COR-L47 (cell line): ENCODE results near the gene GALK1.

Experiments used
- DNase-seq: peaks from one replicate; lab custom pipeline; 2025; lab: John Stamatoyannopoulos, UW

The GALK1 gene

DNA sequence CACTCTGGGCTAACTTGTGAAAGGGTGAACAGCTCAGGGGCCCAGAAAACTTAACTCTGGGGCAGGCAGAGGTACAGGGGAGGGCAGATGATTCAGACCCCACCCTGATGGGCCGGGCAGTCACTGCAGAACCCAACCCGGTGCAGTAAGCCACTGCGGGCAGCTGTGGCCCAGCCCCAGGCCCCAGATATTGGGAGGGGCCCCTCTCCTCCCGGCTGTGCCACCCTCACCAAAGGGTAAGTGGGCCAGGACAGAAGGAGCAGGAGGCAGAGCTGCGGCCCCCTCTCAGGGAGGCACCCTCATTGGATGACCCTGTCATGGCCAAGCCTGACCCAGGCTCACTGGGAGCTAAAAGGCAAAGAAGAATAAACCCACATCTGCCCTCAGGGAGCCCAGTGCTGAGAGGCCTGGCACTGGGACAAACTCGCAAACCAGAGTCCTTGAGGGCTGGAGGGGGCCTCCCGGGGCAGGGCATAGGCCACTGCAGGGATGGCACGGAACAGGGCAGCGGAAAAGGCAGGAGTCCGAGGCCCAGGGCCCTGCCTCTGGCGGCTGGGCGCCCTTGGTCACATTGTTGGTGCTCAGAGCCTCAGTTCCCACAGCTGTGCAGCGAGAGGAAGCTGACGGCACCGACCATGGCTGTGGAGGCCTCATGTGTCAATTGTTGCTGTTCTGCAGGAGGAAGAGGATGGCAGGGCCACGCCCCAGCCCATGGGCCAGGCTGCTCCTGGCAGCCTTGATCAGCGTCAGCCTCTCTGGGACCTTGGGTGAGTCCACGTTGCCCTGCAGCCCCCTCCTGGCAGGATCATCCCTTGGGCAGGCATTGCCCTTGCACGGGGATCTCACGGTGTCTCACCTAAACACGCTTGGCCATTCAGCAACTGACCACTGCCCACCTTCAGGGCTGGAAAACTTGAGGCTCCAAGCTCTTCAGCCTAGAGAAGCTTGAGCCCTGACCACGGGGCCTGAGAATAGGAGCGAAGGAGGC, 40.7 kb downstream of the GALK1 start:
- no peak for DNase-seq

DNA sequence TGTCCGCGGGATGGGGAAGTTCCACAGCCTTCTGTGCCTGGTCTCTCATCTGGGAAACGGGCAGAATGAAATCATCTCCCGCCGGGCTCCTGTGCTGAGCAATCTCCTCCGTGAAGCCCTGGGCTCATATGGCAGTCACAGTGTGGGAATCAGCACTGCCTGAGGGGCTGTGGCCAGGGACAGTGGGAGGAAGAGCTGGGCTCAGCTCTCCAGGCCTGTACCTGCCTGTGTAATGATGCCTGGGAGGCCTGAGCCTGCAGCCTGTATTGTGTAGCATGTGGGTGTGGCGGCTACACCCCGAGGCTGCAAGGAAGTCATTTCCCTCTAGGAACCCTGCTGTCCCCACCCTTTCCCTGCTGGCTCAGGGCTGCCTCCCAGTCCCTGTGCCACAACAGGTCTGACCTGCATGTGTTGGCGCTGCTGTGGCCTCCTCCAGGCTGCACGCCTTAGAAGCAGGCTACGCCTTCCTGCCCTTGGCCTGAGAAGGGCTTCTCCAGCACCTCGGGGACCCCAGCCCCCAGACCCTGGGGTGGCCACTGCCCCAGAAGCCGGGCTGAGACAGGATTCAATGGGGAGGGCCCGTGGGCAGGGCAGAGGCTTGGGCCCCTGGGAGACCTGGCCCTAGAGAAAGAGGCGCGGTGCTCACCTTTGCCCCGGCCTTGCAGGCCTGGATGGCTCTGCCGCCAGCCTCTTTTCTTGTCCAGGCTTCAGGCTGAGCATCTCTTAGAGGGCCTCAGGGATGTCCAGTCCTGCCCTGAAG, 41.6 kb downstream of the GALK1 start:
- DNase-seq: no peak

DNA sequence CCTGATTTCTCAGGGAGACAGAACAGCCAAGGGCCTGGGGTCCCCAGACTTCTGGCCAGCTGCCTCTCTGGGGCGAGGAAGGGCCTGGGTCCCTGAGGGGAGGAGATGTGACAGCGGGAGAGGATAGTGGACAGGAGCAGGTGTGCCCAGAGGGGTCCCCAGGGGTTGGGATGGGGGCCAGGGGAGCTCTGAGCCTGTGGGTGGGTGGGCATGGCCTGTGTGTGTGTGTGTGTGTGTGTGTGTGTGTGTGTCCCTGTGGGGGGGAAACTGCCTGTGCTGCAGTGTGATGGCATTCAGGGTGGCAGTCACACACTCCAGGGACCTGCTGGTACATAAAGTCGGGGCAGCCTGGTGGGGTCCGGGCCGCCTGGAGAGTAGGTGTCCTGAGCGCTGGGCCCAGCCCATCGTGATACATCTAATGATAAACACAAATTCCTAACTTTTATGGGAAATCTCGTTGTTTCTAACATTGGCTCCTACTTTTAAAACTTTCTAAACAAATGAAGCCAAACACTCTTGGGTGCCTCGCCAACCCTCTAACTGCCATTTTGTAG, 42.4 kb downstream of the GALK1 start:
- no peak for DNase-seq

DNA sequence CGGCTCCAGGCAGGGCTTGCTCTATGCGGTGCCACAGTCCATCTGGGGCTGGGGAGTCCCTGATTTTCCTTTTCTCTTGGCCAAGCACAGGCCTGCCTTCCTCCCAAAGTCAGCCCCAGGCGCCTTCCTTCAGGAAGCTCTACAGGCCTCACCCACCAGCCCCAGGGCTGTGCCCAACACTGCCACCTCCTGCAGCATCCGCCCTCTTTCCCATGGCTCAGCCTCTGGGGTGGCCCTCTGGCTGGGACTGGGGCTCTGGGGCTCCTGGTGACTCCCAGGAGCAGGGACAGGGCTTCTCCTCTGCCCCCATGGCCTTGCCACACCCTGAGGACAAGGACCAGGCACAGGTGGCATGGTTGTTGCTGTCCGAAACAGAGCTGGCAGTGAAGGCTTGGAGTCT, 42.9 kb downstream of the GALK1 start:
- DNase-seq: no peak

DNA sequence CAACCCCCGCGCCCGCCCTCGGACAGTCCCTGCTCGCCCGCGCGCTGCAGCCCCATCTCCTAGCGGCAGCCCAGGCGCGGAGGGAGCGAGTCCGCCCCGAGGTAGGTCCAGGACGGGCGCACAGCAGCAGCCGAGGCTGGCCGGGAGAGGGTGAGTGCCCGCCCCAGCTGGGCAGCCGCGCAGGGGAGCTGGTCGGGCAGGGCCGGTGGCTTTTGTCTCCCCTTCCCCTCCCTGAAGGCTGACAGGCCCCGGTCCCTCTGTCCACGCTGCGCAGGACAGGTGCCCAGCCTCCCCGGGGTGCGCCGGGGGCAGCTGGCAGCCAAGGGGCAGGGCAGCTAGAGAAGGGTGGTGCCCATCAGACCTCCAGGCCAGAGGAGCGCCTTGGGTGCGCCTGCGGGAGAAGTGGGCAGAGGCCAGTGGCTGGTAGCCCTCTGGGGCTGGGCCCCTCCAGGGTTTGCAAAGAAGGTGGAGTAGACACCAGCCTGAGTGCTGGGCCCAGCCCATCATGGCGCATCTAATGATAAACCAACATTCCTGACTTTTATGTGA, 43.5 kb downstream of the GALK1 start:
- DNase-seq: no peak

DNA sequence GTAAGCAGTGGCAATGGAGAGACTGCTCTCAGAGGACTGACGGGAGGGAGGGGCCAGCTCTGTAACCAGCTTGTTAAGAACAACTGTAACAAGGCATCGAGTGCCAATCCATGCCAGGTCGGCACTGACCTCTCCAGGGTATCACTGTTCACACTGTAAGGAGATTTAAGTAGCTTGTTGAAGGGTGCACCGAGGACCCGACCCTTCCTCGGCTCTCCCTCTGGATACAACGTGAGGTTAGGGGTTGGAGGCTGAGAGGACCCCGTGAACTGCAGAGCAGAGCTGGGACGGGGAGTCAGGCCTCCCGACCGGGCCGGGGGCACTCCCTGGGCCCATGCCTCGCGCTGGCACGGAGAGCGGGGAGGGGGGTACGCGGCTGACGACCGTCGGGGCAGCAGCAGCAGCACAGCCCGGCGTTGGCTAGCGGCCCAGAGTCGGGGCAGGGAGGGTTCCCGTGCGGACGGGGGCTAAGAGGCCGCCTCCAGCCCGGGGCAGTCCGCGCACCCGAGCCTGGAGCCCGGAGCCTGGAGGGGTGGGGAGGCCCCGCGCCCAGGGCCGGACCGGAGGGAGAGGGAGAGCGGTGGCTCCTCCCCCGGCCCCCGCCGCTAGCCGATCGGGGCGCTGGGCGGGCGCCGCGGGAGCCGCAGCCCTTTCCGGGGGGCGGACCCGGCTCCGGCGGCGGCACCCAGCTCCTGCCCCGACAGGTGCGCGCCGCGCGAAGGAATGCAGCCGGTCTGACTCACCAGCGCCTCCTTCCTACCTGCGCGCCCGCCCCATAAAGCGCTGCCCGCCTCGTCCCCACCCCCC, 44.1 kb downstream of the GALK1 start, which contains the start of gene ITGB4:
TSS of gene ITGB4 (plus strand) at position 804 of the 807 bp plus-strand sequence. CDS start 3,245 bp downstream, outside the sequence.
- DNase-seq: no peak

DNA sequence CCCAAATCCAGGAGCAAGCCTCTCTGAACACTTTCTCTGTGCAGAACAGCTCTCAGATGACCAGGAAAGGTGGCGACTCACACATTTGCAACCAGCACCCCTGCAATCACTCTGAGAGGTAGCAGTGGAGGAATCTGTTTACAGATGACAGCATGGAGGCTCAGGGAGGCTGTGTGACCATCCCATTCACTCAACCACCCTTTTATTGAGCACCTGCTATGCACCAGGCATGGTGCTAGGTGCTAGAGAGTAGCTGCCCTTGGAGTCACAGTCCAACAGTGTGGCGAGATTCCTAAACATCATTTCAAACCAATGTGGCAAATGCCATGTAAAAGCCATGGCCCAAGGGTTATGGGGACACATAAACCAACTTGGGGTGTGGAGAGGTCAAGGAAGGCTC, 45.3 kb downstream of the GALK1 start:
- DNase-seq: no peak

DNA sequence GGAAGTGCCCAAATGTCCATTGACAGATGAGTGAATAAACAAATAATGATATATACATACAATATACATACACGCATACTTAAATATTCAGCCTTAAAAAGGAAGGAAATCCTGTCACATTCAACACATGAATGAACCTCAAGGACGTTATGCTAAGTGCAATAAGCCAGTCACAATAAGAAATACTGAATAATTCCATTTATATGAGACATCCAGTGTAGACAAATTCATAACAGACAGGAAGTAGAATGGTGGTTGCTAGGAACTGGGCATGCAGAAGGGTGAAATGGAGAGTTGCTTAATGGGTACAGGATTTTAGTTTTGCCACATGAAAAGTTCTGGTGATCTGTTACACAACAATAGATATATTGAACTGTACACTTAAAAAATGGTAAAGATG, 52.5 kb downstream of the GALK1 start:
- DNase-seq: no peak
